Heart right ventricle (tissue), 16 donors: Measurements from ENCODE around the gene EPS8L3. TPM values are rescaled to one million over a fixed set of nuclear protein-coding genes. Genes with fewer than 3 reads are reported as not detected.

Experiments used
- ATAC-seq, 8 donors: fragments of 200-7000 bp; cut with Tn5 transposase; one replicate each; pipeline ENCODE4 v1.9.1; 2020; ENCODE audit warnings: mild to moderate bottlenecking in 8 of 8, moderate library complexity in 8 of 8, moderate number of reproducible peaks in 1 of 8
- DNase-seq, 2 donors: peaks; one replicate each; pipeline ENCODE4 v3.0.0-alpha.2; 2020
- H3K27ac ChIP-seq, 10 donors: fragments of 200-600 bp; sonication (generic) in 2 of 10; one replicate each; pipeline versions ENCODE4 v1.5.0 to v1.8.0; 2020 to 2022; ENCODE audit warnings: mild to moderate bottlenecking in 3 of 10
- H3K27me3 ChIP-seq, 7 donors: fragments of 200-600 bp; one replicate each; pipeline ENCODE4 v1.8.0; 2021 to 2022; ENCODE audit warnings: mild to moderate bottlenecking in 2 of 7
- H3K36me3 ChIP-seq, 9 donors: fragments of 200-600 bp; sonication (generic) in 1 of 9; one replicate each; pipeline versions ENCODE4 v1.5.0 to v1.8.0; 2020 to 2022; ENCODE audit warnings: mild to moderate bottlenecking in 2 of 9
- H3K4me1 ChIP-seq, 9 donors: fragments of 200-600 bp; sonication (generic) in 1 of 9; one replicate each; pipeline versions ENCODE4 v1.5.0 to v1.8.0; 2020 to 2022; ENCODE audit warnings: mild to moderate bottlenecking in 4 of 9
- H3K4me3 ChIP-seq, 10 donors: fragments of 200-600 bp; sonication (generic) in 2 of 10; one replicate each; pipeline versions ENCODE4 v1.5.0 to v1.8.0; 2020 to 2022; ENCODE audit warnings: mild to moderate bottlenecking in 7 of 10, moderate library complexity in 2 of 10
- H3K9me3 ChIP-seq, 11 donors: fragments of 200-600 bp in 10 of 11; sonication (generic) in 2 of 11; one replicate each; pipeline versions ENCODE4 v1.5.0 to v1.8.0; 2013 to 2022; ENCODE audit warnings: mild to moderate bottlenecking in 2 of 11, control low read depth in 1 of 11, moderate library complexity in 1 of 11
- CTCF ChIP-seq, 9 donors: fragments of 200-600 bp; sonication (generic) in 2 of 9; IDR thresholded peaks; one replicate each; pipeline versions ENCODE4 v1.5.0 to v1.8.0; 2021 to 2022; ENCODE audit warnings: antibody characterized with exemption in 9 of 9, mild to moderate bottlenecking in 5 of 9, moderate library complexity in 1 of 9
- WGBS, 2 donors: extraction: QIAGEN DNeasy Blood & Tissue Kit; methylation state at CpG; one replicate each; pipeline ENCODE4 v1.1.7; 2013; ENCODE audit warnings: inconsistent platforms in 1 of 2; 5-methylcytosine and 5-hydroxymethylcytosine counted together
- intact Hi-C, 10 donors: fragments of 100-400 bp; cut with DNase I; formaldehyde crosslinking; loops; one replicate each; pipeline versions ENCODE4 v1.11.1 to v1.14.2; 2022
- long read RNA-seq, 3 donors: library from polyadenylated mRNA; unstranded; transcript quantifications; one replicate each; pipeline ENCODE4 v2.0.0, GENCODE V29; 2020 to 2021
- polyA plus RNA-seq, 2 donors: library from polyadenylated mRNA; stranded (reverse); fragments of 200-250 nt; gene quantifications; one replicate each; pipeline ENCODE4 v1.2.3, GENCODE V29; 2013
- total RNA-seq, 10 donors: library from RNA; stranded (reverse); fragmentation: NEBNext Ultra II Directional in 3 of 10; extraction: Animal tissue kit (Norgen Biotek cat#: 25700) in 3 of 10; gene quantifications; one replicate each; pipeline versions ENCODE4 v1.2.1 to v1.2.4, GENCODE V29; 2021 to 2023
- donor health status: Arrhythmogenic right ventricular cardiomyopathy.
- donor health status: ischemic (EF 13 %, LVEDD 7.1; RV severe dilation, severe dysfunction).
- donor health status: healthy with polysubstance abuse.
- donor health status: DM: no; HTN: yes; CAD: no.
- donor health status: DM: no; HTN: no; CAD: no.
- donor health status: ischemic (EF 25% LVEDD 6.9; RV normal size, moderate dysfunction).
- donor health status: ischemic (EF 25% LVEDD 5.7; RV mildly dilated, moderate dysfunction).
- donor health status: healthy.
- donor health status: DM: yes; HTN: yes; CAD: no.
- donor health status: Ischemic cardiomyopathy.
- donor health status: ischemic (EF 35%, LVEDD 5.7; RV mildly dilated, moderate dysfunction).
- donor health status: nonischemic (EF 11% LVEDD 7.7; RV severe dilation, severe dysfunction).
- donor health status: DM: yes; HTN: yes; CAD: no.
- donor health status: PGD.
- donor health status: ischemic (EF 29% LVEDD 5.4; RV normal size, mild dysfunction).
- donor health status: nonischemic (EF 23%, LVEDD 6.1; RV moderate dilation, normal function).

EPS8L3 gene
- total RNA-seq (under 1 TPM in 3 of 10 donors, not detected in 7; 0.49 to 0.61 (median 0.56) TPM), polyA plus RNA-seq (not detected)
- long read RNA-seq, donor 1, partial matches to known transcripts: 0 of 1 reads
- long read RNA-seq, donor 1, other reads (novel, unspliced or antisense): 1 of 1 reads
- long read RNA-seq, donor 2: 0 reads
- long read RNA-seq, donor 3: 0 reads

- WGBS, 2 donors: 93 to 94% methylated on average over 11 of the region's 11 CpGs
- TF ChIP-seq CTCF (IDR thresholded peaks at IDR 0.05): no peak
- no peaks in the 10 kb centered on the region for H3K36me3 ChIP-seq
- H3K27me3 ChIP-seq: no peaks in the 10 kb centered on the region
- no peak for ATAC-seq
- H3K4me3 ChIP-seq: no peak within 1 kb of the TSS
- DNase-seq: peak in 1 of 2 donors; percentile 6
- H3K27ac ChIP-seq: peak within 1 kb of the TSS in 2 of 10 donors; percentile 39 to 73
- H3K9me3 ChIP-seq: no peaks in the 10 kb centered on the region
- H3K4me1 ChIP-seq: peaks cover 0 to 33% (median 12%) of the 10 kb centered on the region in 9 donors
- intact Hi-C loops: loop anchor here in 1 of 10 donors (5.0 kb wide), 1 partner anchor 222 kb away; no protein-coding TSS in a partner anchor
These were observed at the start of gene EPS8L3 for GRCh38 chr1:109763646-109764415. EPS8L3 (minus strand) TSS chr1:109763923; CDS start chr1:109761749, 2,174 bp downstream.

DNA sequence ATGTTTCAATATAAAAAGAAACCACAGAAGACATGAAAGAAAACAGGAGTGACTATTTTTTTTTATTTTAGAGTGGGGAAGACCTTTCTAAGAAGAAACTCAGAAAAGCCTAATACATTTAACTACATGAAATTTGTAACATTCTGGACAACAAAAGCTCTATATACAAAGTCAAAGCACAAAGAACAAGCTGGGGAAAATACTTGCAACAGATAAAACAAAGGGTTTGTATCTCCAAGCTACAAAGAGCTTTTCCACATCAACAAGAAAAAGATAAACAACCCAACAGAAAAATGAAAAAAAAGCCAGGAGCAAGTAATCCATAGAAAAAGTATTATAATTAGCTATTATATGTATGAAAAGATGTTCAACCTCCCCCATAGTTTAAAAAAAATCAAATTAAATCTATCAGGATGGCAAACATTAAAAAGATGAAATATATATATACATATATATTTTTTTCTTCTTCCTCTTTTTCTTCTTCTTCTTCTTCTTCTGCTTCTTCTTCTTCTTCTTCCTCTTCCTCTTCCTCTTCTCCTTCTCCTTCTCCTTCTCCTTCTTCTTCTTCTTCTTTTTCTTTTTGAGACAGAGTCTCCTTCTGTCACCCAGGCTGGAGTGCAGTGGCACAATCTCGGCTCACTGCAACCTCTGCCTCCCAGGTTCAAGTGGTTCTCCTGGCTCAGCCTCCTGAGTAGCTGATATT, 49.1 kb upstream of the EPS8L3 start:
- peaks cover 0 to 38% (median 3%) of the 10 kb centered on the region in 9 donors for H3K4me1 ChIP-seq
- ATAC-seq (no peak), DNase-seq (no peak)
- H3K36me3 ChIP-seq: no peaks in the 10 kb centered on the region
- H3K27me3 ChIP-seq: no peaks in the 10 kb centered on the region
- no peak overlapping the region for H3K4me3 ChIP-seq
- 90 to 100% methylated on average over 1 of the region's 1 CpG for WGBS, 2 donors
- intact Hi-C loops: no loop called here
- no peak overlapping the region for H3K27ac ChIP-seq
- H3K9me3 ChIP-seq: peaks cover 0 to 13% (median 7%) of the 10 kb centered on the region in 11 donors
- TF ChIP-seq CTCF (IDR thresholded peaks at IDR 0.05): no peak

DNA sequence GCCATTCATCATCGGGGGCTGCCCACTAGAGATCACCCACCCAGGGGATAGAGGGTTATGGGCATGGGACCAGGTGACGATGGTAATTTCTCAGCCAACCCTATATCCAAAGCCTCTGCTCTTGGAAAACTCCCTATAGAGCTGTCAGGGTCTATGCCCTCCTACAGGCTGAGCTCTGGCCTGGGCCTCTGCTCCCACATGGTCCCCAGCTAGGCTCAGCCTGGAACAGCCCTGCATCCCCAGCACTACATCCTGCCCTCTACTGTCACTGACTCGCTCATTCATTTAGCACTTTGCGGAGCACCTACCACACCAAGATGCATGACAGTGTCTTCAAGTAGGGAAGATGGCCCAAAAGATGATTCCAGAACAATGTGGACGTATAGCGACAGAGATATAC, 45.0 kb upstream of the EPS8L3 start:
- no peak overlapping the region for H3K4me3 ChIP-seq
- ATAC-seq (no peak), DNase-seq (no peak)
- no peaks in the 10 kb centered on the region for H3K27me3 ChIP-seq
- H3K4me1 ChIP-seq: peaks cover 0 to 36% (median 20%) of the 10 kb centered on the region in 9 donors
- no peaks in the 10 kb centered on the region for H3K36me3 ChIP-seq
- intact Hi-C loops: no loop called here
- no peak for TF ChIP-seq CTCF (IDR thresholded peaks at IDR 0.05)
- 93 to 99% methylated on average over 6 of the region's 6 CpGs for WGBS, 2 donors
- no peaks in the 10 kb centered on the region for H3K9me3 ChIP-seq
- H3K27ac ChIP-seq: no peak overlapping the region
